HG02759 (cell line): ENCODE data around the gene EVI5.
A peak's percentile ranks its signal among the peaks of the same experiment; 100 is the strongest.
"Not testable (repeated sequence)": the region's sequence is repeated elsewhere in the genome, so short reads cannot be mapped to it uniquely, and the experiment has no call there.

Source experiments
- ATAC-seq: cut with Tn5 transposase; IDR thresholded peaks from one replicate; pipeline ENCODE4 v1.9.1; 2021; ENCODE audit warnings: mild to moderate bottlenecking, moderate library complexity; ENCODE audit not compliant: unreplicated experiment

The EVI5 gene

DNA sequence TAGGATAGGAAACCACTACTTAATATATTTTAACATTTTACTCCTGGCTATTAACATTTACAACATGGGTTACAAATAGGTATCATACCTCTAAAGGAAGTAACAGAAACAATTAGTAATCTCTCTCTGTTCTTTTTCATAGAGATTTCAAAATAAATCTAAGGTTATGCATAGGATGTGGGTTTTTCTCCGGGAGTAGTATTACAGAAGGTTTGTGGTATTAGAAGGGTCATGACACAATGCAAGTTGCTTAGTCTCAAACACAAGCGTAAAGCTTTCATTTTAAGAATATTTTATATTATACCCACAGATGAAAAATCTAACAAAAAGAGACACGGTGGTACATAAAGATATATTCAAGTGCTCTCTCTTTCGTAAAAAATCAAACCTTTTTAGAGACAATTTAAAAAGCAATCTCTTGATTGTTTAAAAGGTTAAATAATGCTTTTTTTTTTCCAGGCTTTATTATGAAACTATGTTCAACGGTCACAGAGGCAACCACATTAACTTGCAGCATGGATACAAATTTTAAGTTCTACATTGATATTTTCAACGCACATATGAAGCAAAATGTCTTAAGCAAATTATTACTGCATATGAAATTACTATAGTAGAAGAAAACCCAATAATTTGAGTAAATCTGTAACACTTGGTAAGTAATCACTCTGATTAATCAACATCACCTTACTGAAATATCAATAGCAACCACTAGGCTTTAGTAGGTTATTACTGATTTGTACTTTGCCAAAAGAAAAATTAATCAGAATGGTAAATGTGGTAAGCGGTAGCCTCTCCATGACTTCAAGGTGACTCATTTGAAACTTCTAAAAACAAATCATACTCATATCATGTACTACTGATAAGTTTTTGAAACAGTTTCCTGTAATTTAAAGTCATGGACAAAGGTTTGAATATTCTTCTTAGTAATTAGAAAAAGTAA, 200.8 kb downstream of the EVI5 start:
- peak; percentile 82 for ATAC-seq

DNA sequence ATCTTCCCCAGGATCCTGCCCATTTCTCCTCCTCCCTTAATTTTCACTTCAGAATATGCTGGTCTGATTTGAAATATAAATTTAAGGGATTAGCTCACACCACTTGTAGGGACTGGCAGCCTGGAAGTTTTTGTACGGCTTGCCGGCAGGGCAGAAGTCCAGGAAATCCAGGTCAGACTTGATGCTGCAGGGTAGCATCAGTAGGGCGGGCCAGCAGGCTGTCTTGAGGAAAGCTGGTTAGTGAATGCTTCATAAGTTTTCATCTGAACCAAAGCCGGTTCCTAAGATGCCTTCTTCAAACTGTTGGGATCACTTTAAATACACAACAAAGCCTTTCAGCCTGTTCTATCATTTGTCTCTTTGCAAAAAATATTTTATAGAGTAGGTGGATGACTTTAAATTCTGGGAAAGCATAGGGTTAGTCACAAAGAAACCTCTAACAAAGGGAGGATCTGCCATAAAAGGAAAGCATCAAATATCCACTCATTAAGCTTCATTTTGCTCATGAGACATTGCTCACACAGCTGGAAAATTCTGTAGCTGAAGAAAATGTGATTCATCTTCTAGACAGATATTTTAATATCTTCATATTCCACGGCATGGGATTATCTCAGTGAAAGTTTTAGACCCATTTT, 207.5 kb downstream of the EVI5 start:
- no peak for ATAC-seq

DNA sequence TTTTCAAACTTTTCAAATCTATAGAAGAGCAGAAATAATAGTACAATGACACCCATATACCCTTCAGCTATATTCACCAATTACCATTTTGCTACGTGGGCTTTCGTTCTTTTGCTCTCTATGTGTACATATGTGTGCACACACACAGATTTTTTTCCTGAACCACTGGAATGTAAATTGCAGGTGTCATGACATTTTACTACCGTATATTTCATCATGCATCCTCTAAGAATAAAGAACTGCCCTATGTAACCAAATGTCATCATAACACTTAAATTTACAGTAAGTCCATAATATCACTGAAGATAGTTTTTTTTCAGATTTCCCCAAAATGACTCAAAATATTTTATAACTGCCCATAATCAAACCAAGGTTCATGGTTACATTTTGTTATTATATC, 209.8 kb downstream of the EVI5 start:
- no peak for ATAC-seq

DNA sequence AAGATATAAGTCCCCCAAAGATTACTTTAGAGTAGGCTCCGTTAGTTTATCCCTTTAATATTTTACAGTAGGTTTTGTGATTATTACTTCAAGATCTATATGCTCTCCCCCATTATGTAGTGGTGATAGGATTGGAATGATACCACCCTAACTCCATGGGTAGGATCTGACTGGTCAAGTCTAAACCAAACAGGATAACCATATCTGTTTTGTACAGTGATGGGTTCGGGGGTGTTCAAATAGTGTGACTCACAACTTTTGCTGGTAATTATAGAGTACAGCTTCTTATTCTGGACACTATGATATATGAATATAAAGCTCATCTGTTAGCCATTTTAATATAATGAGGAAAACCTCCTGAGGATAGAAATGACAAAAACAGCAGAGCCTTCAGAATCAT, 212.4 kb downstream of the EVI5 start:
- ATAC-seq, result no peak

DNA sequence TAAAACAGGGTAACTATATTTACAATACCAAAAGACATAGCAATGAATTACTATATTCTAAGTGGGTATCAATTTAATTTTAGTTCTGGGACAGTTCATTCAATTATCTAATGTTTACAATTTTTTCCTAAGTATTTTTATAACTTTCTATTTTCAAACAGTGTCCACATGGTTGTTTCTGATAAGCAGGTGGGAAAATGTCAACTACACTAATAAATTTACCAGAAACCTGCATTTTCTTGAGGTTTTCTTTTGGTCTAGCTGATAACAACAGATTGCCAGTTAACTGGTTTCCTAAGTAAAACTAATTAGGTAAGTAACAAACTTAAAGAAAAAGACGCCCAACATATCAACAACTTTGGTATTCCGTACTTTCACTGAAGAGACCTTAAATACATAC, 213.3 kb downstream of the EVI5 start:
- no peak for ATAC-seq

DNA sequence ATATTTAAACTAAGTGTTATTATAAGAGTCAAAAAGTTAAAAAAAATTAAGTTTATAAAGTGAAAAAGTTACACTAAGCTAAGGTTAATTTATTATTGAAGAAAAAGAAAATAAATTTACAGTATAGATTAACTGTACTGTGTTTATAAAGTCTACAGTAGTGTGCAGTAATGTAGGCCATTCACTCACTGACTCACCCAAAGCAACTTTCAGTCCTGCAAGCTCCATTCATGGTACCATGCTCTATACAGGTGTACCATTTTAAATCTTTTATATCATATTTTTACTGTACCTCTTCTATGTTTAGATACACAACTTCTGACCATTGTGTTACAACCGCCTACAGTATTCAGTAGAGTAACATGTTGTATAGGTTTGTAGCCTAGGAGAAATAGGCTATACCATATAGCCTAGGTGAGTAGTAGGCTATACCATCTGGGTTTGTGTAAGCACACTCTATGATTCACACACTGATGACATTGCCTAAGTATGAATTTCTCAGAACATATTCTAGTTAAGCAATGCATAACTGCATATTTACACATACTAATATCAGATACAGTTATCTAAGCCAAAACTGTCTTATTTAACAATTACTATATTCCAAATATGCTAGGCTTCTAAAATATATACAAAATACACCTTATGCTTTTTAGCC, 217.6 kb downstream of the EVI5 start:
- ATAC-seq, result no peak

DNA sequence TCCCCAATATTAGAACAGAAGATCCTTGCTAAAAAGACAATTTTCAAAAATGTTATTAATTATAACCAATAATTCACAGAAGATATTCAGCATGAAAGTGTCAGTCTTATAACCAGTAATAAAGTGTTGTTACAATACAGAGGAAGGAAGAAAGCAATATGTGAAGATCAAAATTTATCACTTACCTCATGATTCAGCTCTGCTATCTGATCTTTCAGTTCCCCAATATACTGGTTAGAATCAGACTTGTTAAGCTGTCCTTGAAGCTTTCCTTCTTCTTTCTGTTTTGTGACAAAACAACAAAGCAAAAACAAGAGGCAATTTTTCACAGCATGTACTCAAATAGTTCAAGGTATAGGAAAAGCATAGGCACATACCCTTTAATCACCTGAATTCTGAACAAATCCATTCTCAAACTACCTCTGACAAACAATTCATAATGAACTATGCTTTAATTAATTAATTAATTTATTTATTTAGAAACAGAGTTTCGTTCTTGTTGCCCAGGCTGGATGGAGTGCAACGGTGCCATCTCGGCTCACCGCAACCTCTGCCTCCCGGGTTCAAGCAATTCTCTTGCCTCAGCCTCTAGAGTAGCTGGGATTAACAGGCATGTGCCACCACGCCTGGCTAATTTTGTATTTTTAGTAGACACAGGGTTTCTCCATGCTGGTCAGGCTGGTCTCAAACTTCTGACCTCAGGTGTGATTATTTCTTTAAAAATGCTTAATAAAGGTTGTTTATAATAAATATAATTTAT, 221.3 kb downstream of the EVI5 start:
- ATAC-seq, result peak; percentile 86

DNA sequence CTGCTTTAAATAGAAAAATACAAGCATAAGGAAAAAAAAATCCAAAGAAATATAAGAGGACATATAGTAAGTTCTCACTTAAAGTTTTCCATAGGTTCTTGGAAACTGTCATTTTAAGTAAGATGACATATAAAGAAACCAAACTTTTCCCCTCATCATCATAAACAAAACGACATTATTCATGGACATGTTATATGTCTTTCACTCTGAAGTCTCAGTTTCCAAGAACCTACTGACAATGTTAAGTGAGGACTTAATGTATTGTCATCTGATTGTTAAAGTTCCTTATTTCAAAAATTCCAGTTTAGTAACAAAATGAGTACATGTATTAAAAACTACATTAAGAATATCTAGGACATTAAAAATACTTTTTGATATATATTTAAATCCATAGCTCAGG, 228.6 kb downstream of the EVI5 start:
- ATAC-seq, result no peak

DNA sequence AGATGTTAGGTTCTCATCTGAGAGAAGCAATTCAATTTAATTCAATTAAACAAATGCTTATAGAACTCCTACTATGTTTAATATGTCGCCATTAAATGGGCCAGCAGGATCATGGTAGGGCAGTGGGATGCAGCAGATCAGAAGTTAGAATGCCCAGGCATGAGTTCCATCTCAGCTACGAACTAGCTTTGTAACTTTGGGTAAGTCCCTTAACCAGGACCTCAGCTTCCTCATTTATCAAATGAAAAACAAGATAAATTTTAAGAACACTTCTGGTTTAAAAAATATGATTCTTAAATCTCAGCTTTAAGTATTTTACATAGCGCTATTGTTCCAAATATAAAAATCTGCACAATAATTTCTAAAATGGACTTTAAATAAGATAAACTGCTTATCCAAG, 230.7 kb downstream of the EVI5 start:
- ATAC-seq, result no peak

DNA sequence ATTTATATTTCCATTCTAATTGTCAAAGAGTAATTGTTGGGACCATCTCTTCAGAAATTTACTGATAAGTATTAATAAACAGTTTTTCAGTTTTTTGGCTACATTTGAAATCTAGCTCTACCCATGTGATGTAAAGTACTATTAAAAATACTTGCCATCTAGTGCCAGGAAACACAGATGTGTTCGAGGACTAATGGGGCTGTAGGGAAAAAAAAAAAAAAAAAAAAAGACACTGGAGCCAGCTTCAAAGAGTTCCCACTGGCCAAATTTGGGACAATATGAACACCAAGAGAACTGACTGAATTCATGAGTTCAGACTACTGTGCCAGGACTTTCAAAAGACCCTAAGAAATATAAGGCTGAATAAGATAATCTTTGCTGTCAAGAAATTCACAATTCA, 233.0 kb downstream of the EVI5 start:
- no peak for ATAC-seq

DNA sequence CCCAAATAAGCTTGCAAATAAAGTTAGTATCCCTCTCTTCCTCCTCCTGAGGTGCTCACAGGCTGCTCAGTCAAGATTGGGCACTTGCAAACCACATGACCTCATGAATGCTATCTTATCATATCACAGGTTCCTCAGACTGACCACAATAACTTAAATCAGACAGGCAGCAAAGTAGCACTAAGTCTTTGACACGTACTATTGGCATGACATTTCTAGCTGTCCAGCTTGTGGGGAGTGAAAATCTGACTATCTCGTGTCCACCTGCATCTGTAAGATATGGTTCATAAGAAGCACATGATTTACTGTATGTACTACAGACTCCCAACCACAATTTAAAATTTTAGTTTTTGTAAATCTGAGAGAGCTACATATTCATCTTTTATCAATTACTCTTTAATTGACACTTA, 240.1 kb downstream of the EVI5 start:
- no peak for ATAC-seq

DNA sequence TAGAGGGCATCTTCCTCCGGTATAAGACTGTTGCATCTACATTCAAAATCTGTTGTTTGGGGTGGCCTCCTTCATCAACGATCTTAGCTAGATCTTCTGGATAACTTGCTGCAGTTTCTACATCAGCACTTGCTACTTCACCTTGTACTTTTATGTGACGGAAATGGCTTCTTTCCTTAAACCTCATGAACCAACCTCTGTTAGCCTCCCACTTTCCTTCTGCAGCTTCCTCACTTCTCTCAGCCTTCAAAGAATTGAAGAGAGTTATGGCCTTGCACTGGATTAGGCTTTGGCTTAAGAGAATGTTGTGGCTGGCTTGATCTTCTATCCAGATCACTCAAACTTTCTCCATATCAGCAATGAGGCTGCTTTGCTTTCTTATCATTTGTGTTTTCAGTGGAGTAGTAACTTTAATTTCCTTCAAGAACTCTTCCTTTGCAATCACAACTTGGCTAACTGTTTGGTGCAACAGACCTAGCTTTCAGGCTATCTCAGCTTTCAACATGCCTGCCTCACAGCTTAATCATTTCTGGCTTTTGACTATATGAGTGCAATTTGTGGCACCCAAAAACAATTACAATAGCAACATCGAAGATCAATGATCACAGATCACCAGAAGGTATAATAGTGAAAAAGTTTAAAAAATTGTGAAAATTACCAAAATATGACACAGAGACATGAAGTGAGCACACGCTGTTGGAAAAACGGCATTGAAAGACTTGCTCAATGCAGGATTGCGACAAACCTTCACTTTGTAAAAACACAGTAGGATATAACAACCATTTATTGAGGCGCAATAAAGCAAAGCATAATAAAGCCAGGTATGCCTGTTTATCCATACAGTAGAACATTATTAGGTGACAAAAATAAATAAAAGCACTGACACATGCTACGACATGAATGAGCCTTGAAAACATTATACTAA, 241.5 kb downstream of the EVI5 start:
- ATAC-seq, result no peak

DNA sequence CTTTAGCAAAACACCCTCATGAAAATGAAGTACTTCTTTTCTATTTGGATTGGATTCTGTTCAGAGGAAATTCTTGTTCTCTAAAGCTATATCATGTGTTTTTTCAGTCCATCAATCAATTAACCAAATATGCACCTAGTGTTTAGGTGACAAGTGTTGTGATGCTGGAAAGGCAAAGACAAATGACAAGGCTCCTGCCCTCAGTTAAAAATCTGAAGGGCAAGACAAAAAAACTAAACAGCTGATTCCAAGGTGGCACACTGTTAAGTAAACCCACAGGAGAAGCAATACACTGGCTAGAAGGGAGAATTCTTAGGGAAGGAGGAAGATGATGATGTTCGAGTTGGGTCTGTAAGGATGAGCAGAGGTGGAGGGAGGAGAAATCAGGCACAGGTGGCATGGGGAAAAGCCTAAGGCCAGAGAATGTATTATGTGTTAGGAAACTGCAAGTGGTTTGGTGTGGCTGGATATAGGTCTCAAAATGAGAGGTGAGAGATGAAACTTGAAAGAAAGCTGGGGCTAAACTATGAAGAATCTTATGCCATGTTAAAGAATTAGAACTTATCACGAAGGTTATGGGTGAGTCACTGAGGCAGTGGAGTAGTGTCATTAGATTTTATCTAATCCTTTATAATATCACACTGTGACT, 246.4 kb downstream of the EVI5 start:
- peak; percentile 52 for ATAC-seq

DNA sequence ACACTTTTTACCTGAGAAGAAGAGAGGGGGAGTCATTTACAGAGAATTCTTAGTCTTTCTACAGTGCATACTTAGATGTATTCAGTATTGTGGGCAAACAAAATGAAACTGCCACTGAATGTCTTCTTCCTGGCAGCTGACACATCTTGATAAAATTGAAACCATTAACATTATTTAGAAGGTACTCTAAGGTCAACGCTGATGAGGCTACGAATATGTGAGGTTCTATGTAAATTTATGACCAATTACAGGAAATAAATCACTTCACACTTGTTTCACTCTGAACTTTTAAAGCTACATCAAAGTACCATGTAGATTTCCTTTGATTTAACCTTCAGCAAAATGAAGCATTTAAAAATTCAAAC, 246.9 kb downstream of the EVI5 start:
- ATAC-seq, result peak; percentile 77

DNA sequence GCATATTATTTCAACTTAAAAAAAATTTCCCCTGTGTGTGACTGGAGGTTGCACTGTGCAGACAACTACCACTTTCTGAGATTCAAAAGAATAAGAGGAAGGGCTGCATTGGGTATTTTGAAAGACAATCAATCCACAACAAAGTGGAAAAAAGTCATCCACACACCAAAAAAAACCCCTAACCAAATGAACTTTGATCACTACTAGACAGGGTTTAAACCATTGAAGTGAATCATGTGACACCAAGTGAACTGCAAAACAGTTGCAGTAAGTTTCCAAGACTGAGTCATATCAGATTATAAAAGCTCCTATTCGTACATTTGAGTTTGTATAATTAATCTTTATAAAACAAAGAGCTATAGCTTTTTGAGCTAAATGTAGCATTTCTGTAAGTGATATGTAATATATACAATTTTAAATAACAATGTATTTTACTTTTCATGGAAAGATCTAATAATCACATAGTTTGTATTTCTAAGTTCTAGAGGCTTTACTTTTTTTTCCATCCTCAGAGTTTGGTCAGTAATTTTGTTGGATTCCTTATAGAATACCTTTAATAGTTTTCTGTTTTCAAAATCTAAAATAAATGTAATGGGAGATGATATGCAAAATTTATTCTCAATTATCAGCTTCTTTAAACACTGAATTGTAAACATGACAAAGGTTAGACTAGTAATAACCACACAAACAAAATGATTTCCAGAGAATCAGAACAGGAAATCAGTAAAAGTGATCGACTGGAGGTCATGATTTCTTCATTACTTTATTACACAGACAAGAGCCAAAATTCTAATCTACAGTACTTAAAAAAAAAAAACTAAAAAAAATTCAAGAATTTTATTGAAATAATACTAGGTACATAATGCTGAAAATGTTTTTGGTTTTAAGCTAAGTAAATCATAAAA, 247.7 kb downstream of the EVI5 start:
- ATAC-seq, result peak; percentile 72

DNA sequence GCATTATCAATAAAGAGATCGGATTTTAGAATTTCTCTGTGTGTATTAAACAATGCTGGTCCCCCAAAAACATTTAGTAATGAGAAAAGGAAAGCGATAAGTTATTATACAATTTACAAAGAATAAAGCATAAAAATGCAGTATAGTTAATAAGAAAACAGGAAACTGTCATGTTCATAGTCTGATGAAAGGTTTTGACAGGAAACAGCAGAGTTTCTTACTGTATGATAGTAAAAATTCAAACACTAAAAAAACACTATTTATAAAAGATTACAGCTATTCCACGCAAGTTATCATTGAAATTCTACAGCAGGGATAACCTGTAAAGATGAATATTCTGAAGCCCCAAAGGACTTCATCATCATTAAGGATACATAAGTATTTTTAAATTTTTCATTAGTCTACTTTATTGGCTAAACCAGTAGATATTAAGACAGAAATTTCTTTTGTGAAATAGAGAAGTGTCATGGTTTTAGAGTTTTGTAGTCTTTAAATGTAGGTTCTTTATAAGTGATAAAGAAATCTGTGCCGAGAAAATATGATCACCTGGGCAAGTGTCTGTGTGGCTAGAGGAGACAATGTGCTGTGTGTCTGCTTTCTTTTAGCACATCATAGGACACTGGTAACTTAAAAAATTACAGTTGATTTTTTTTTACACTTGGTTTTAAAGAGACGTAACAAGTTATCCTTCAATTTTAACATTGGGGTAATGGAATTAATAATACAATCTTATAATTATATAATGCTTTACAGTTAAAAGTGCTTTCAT, 248.5 kb downstream of the EVI5 start:
- ATAC-seq, result no peak

DNA sequence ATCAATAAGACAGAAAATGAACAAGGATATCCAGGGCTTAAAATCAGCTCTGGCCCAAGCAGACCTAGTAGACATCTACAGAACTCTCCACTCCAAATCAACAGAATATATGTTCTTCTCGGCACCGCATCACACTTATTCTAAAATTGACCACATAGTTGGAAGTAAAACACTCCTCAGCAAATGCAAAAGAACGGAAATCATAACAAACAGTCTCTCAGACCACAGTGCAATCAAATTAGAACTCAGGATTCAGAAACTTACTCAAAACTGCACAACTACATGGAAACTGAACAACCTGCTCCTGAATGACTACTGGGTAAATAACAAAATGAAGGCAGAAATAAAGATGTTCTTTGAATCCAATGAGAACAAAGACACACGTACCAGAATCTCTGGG, 252.5 kb downstream of the EVI5 start:
- ATAC-seq, result not testable (repeated sequence)

DNA sequence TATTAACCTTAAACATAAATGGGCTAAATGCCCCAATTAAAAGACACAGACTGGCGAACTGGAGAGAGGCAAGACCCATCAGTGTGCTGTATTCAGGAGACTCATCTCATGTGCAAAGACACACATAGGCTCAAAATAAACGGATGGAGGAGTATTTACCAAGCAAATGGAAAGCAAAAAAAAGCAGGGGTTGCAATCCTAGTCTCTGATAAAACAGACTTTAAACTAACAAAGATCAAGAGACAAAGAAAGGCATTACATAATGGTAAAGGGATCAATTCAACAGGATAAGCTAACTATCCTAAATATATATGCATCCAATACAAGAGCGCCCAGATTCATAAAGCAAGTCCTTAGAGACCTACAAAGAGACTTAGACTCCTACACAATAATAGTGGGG, 253.0 kb downstream of the EVI5 start:
- not testable (repeated sequence) for ATAC-seq
